ENCODE data around the gene PDXK. TPM values are rescaled to one million over a fixed set of nuclear protein-coding genes. Genes with fewer than 3 reads are reported as not detected.

PDXK gene
- total and polyA plus RNA-seq, 2 experiments from 2014 or later = 103 to 192 TPM

DNA sequence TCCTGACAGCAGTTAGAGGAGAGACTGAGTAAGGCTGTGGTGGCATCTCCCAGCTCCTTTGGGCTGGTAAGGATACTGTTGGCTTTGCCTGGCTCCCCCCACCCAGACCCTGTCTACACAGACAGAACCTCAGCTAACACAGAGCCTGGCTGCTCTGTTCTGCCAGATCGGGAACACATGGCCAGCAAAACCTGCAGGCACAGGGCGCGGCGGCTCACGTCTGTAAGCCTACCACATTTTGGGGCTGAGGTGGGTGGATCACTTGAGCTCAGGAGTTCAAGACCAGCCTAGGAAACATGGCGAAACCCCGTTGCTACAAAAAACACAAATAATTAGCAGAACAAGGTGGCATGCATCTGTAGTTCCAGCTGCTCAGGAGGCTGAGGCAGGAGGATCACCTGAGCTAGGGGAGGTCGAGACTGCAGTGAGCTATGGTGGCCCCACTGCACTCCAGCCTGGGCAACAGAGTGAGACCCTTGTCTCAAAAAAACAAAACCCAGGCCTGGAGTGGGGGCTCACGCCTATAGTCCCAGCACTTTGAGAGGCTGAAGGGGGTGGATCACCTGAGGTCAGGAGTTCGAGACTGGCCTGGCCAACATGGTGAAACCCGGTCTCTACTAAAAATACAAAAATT lies 50.5 kb downstream of the PDXK start:
- H3K4me1 ChIP-seq (ENCODE audit: insufficient read depth) = peaks cover 20% of the 10 kb centered on the region
- H3K4me2 ChIP-seq = no peak overlapping the region
- DNase-seq (ENCODE audit: low spot score) = no peak
- no peaks in the 10 kb centered on the region for H3K36me3 ChIP-seq (replicated peaks; ENCODE audit: insufficient read depth, low read depth)
- no peaks in the 10 kb centered on the region for H3K9me2 ChIP-seq (replicated peaks; ENCODE audit: insufficient read depth)
- H3K27ac ChIP-seq = peak overlapping the region; percentile 97
- no peak overlapping the region for H3K4me3 ChIP-seq
- no peaks in the 10 kb centered on the region for H3K9me3 ChIP-seq (ENCODE audit: low read depth)
- TF ChIP-seq, protein P1, sequence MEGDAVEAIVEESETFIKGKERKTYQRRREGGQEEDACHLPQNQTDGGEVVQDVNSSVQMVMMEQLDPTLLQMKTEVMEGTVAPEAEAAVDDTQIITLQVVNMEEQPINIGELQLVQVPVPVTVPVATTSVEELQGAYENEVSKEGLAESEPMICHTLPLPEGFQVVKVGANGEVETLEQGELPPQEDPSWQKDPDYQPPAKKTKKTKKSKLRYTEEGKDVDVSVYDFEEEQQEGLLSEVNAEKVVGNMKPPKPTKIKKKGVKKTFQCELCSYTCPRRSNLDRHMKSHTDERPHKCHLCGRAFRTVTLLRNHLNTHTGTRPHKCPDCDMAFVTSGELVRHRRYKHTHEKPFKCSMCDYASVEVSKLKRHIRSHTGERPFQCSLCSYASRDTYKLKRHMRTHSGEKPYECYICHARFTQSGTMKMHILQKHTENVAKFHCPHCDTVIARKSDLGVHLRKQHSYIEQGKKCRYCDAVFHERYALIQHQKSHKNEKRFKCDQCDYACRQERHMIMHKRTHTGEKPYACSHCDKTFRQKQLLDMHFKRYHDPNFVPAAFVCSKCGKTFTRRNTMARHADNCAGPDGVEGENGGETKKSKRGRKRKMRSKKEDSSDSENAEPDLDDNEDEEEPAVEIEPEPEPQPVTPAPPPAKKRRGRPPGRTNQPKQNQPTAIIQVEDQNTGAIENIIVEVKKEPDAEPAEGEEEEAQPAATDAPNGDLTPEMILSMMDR (IDR thresholded peaks at IDR 0.05; ENCODE audit: poor library complexity) = no peak
- no peak for TF ChIP-seq EZH2phosphoT487 (IDR thresholded peaks at IDR 0.05; ENCODE audit: low read depth, severe bottlenecking, unreplicated experiment)
- no peak for TF ChIP-seq EZH2 (IDR thresholded peaks at IDR 0.05; ENCODE audit: borderline replicate concordance)
- 95% methylated on average over 11 of the region's 11 CpGs for WGBS (ENCODE audit: low lambda C conversion rate, missing lambda C conversion rate)
- H2AFZ ChIP-seq = no peak overlapping the region
- peaks cover 12% of the 10 kb centered on the region for H3K79me2 ChIP-seq
- H3K27me3 ChIP-seq = no peaks in the 10 kb centered on the region
- peaks cover 7% of the 10 kb centered on the region for H4K20me1 ChIP-seq (ENCODE audit: insufficient read depth, poor library complexity, severe bottlenecking)

DNA sequence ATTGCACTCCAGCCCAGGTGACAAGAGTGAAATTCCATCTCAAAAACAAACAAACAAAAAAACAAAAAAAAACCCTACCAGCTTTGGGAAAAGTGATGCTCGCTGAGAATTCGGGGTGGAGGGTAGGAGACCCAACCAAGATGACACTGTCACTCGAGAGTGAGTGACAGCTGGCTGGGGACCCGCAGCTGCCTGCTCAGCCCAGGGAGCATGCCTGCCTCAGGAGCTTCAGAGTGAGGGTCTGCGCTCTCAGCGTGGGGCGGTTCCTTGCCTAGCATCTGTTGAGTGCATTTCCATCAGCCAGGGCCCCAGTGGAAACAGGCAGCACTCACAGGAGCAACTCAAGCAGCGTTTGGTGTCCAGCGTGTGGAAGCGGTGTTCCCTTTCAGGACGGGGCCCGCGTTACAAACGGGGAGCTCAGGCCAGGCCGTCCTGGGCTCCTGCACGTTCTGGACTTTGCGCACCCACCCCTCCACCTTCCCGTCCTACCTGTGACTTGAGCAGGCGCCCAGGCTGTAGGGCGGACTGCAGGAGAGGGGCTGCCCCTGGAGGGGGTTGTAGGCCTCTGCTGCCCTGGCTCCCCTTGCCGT lies 51.2 kb downstream of the PDXK start:
- no peak overlapping the region for H2AFZ ChIP-seq
- peaks cover 19% of the 10 kb centered on the region for H3K79me2 ChIP-seq
- H3K4me2 ChIP-seq = no peak overlapping the region
- H3K9me2 ChIP-seq (replicated peaks; ENCODE audit: insufficient read depth) = no peaks in the 10 kb centered on the region
- peaks cover 12% of the 10 kb centered on the region for H4K20me1 ChIP-seq (ENCODE audit: insufficient read depth, poor library complexity, severe bottlenecking)
- H3K36me3 ChIP-seq (replicated peaks; ENCODE audit: insufficient read depth, low read depth) = no peaks in the 10 kb centered on the region
- H3K4me1 ChIP-seq (ENCODE audit: insufficient read depth) = peaks cover 26% of the 10 kb centered on the region
- H3K27ac ChIP-seq = no peak overlapping the region
- TF ChIP-seq EZH2 (IDR thresholded peaks at IDR 0.05; ENCODE audit: borderline replicate concordance) (no peak), EZH2phosphoT487 (IDR thresholded peaks at IDR 0.05; ENCODE audit: low read depth, severe bottlenecking, unreplicated experiment) (no peak)
- TF ChIP-seq, protein P1 (IDR thresholded peaks at IDR 0.05; ENCODE audit: poor library complexity) = no peak
- WGBS (ENCODE audit: low lambda C conversion rate, missing lambda C conversion rate) = 98% methylated on average over 21 of the region's 21 CpGs
- no peaks in the 10 kb centered on the region for H3K9me3 ChIP-seq (ENCODE audit: low read depth)
- DNase-seq (ENCODE audit: low spot score) = no peak
- no peaks in the 10 kb centered on the region for H3K27me3 ChIP-seq
- no peak overlapping the region for H3K4me3 ChIP-seq

DNA sequence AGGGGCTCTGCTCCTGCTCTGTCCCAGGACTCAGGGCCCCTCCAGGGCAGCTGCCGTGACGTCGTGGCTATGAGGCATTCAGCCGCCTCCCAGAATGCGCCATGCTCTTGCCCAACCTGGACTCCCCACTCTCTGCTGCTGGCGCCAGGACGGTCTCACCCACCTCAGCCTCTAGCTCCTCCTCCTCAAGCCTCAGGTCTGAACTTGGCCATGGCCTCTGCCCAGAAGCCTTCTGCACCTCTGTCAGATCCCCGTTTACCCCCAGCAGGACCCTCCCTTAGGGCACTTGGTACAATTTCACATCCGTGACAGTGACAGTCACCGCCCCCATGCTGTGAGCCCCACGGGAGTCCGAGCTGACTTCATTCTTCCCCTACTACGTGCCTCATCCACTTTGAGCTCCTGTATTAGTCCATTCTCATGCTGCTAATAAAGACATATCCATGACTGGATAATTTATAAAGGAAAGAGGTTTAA lies 52.3 kb downstream of the PDXK start:
- H3K4me2 ChIP-seq = no peak overlapping the region
- DNase-seq (ENCODE audit: low spot score) = no peak
- H3K9me2 ChIP-seq (replicated peaks; ENCODE audit: insufficient read depth) = no peaks in the 10 kb centered on the region
- H3K79me2 ChIP-seq = peaks cover 26% of the 10 kb centered on the region
- H3K9me3 ChIP-seq (ENCODE audit: low read depth) = no peaks in the 10 kb centered on the region
- TF ChIP-seq EZH2 (IDR thresholded peaks at IDR 0.05; ENCODE audit: borderline replicate concordance) = no peak
- TF ChIP-seq, protein P1 (IDR thresholded peaks at IDR 0.05; ENCODE audit: poor library complexity) = no peak
- no peak for TF ChIP-seq EZH2phosphoT487 (IDR thresholded peaks at IDR 0.05; ENCODE audit: low read depth, severe bottlenecking, unreplicated experiment)
- H3K27me3 ChIP-seq = no peaks in the 10 kb centered on the region
- no peaks in the 10 kb centered on the region for H3K36me3 ChIP-seq (replicated peaks; ENCODE audit: insufficient read depth, low read depth)
- peaks cover 28% of the 10 kb centered on the region for H3K4me1 ChIP-seq (ENCODE audit: insufficient read depth)
- WGBS (ENCODE audit: low lambda C conversion rate, missing lambda C conversion rate) = 80% methylated on average over 13 of the region's 13 CpGs
- H2AFZ ChIP-seq = no peak overlapping the region
- no peak overlapping the region for H3K4me3 ChIP-seq
- no peak overlapping the region for H3K27ac ChIP-seq
- H4K20me1 ChIP-seq (ENCODE audit: insufficient read depth, poor library complexity, severe bottlenecking) = peaks cover 15% of the 10 kb centered on the region
